ENCODE data around the gene HCN4. TPM values are rescaled to one million over a fixed set of nuclear protein-coding genes. Genes with fewer than 3 reads are reported as not detected.
A peak's percentile ranks its signal among the peaks of the same experiment; 100 is the strongest.

The HCN4 gene
- total RNA-seq, 1 donor from 2014 or later = 3.0 TPM

DNA sequence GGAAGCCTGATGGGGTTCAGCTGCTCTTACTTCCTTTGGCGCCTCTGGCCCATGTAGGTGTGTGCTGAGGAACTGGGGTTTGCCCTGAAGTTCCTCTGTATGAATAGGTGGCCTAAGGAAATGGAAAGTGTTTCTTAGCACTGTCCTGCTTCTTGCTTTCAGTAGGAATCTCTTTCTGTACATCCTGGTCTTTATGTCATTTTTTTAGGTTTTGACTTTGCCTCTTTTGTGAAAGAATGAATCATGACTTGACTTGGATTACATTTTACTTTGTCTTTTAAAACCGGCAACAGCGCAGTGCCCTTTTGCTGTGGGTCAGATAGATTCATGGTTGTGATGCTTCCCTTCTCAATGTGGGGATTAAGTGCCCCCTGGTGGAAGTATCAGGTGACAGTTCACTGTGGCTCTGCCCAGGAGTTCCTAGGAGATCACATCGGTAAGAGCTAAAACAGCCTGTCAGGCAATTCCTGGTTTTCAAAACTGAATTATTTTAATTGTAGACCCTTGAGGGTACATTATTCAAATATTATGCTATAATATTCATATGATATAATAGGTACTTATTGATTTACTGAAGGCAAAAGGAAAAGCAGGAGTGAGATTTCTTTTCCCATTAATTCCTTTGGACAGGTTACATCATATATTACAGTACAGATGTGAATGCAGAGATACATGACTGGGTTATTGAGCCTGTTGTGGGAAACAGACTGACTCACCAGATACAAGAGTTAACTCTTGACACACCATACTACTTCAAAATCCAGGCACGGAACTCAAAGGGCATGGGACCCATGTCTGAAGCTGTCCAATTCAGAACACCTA, 95.4 kb downstream of the HCN4 start:
- Histone ChIP-seq H3K4me1 (ENCODE audit: insufficient read depth, low read length) (no peaks in the 10 kb centered on the region), H3K9ac (ENCODE audit: low read length) (no peak overlapping the region), H3K27me3 (ENCODE audit: insufficient read depth, low read length) (no peaks in the 10 kb centered on the region), H2AFZ (ENCODE audit: low read depth, low read length) (no peak overlapping the region), H3K4me2 (ENCODE audit: low read length) (no peak overlapping the region), H3K79me2 (ENCODE audit: insufficient read depth, low read length) (no peaks in the 10 kb centered on the region), H3K9me3 (ENCODE audit: insufficient read depth, low read depth, low read length) (no peaks in the 10 kb centered on the region), H3K4me3 (ENCODE audit: insufficient read depth, low read depth, low read length) (no peak overlapping the region), H4K20me1 (ENCODE audit: insufficient read depth, low read length) (no peaks in the 10 kb centered on the region), H3K27ac (ENCODE audit: low read depth, low read length) (no peak overlapping the region), H3K36me3 (ENCODE audit: insufficient read depth, low read length) (no peaks in the 10 kb centered on the region)
- no peaks in the 10 kb centered on the region for H3K27me3 Mint-ChIP-seq (ENCODE audit: low read depth, unreplicated experiment)
- peak; percentile 30 for DNase-seq (ENCODE audit: low read depth)
- H3K4me3 Mint-ChIP-seq (ENCODE audit: unreplicated experiment) = no peak overlapping the region
- H3K27ac Mint-ChIP-seq (ENCODE audit: unreplicated experiment) = no peak overlapping the region
- peak; percentile 49 for FAIRE-seq
- peaks cover 3% of the 10 kb centered on the region for H3K4me1 Mint-ChIP-seq (ENCODE audit: low read depth, unreplicated experiment)
- peaks cover 3% of the 10 kb centered on the region for H3K36me3 Mint-ChIP-seq (ENCODE audit: low read depth, unreplicated experiment)
- H3K9me3 Mint-ChIP-seq (ENCODE audit: unreplicated experiment) = no peaks in the 10 kb centered on the region
- TF ChIP-seq, protein P1, sequence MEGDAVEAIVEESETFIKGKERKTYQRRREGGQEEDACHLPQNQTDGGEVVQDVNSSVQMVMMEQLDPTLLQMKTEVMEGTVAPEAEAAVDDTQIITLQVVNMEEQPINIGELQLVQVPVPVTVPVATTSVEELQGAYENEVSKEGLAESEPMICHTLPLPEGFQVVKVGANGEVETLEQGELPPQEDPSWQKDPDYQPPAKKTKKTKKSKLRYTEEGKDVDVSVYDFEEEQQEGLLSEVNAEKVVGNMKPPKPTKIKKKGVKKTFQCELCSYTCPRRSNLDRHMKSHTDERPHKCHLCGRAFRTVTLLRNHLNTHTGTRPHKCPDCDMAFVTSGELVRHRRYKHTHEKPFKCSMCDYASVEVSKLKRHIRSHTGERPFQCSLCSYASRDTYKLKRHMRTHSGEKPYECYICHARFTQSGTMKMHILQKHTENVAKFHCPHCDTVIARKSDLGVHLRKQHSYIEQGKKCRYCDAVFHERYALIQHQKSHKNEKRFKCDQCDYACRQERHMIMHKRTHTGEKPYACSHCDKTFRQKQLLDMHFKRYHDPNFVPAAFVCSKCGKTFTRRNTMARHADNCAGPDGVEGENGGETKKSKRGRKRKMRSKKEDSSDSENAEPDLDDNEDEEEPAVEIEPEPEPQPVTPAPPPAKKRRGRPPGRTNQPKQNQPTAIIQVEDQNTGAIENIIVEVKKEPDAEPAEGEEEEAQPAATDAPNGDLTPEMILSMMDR (IDR thresholded peaks at IDR 0.05; ENCODE audit: insufficient read depth, low read depth, low read length) = peak; percentile 67
- TF ChIP-seq EZH2 (IDR thresholded peaks at IDR 0.05; ENCODE audit: insufficient read depth, low read length) = no peak

DNA sequence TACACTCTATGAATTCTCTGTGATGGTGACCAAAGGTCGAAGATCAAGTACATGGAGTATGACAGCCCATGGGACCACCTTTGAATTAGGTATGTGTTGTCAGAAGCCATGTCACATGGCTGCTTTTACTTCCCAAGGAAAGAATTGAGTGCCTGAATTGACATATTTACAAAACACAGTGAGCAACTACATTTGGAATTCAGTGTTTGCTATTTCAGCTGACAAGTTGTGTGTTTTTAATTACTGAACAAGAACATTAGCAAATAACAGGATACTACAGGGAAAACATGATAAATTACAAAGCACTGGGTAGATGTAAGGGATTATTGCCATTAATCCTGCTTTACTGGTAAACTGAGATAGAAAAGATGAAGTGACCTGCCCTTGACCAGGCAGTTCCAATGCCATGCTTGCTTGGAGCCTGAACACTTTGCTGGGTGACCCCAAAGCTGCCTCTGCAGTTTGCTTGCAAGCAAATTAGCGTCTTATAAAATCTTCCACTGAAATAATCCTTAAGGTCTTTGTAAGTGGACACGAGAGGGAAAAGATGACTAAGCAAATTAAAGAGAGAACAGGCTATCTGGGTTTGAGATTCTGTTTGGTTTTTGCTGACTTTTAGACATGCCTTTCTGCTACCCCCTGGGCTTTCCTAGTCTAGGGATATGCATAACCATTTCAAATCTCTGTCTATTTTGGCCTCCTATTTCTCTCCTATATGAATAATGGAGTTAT, 98.2 kb downstream of the HCN4 start:
- H3K9me3 ChIP-seq (ENCODE audit: insufficient read depth, low read depth, low read length) = no peaks in the 10 kb centered on the region
- H3K27ac ChIP-seq (ENCODE audit: low read depth, low read length) = no peak overlapping the region
- no peaks in the 10 kb centered on the region for H3K79me2 ChIP-seq (ENCODE audit: insufficient read depth, low read length)
- no peak overlapping the region for H3K27ac Mint-ChIP-seq (ENCODE audit: unreplicated experiment)
- H3K4me1 Mint-ChIP-seq (ENCODE audit: low read depth, unreplicated experiment) = peaks cover 2% of the 10 kb centered on the region
- H3K9me3 Mint-ChIP-seq (ENCODE audit: unreplicated experiment) = no peaks in the 10 kb centered on the region
- no peaks in the 10 kb centered on the region for H3K27me3 ChIP-seq (ENCODE audit: insufficient read depth, low read length)
- no peak overlapping the region for H2AFZ ChIP-seq (ENCODE audit: low read depth, low read length)
- no peaks in the 10 kb centered on the region for H4K20me1 ChIP-seq (ENCODE audit: insufficient read depth, low read length)
- no peak for DNase-seq (ENCODE audit: low read depth)
- no peak overlapping the region for H3K4me2 ChIP-seq (ENCODE audit: low read length)
- H3K36me3 ChIP-seq (ENCODE audit: insufficient read depth, low read length) = no peaks in the 10 kb centered on the region
- H3K9ac ChIP-seq (ENCODE audit: low read length) = no peak overlapping the region
- H3K4me3 Mint-ChIP-seq (ENCODE audit: unreplicated experiment) = no peak overlapping the region
- peaks cover 3% of the 10 kb centered on the region for H3K36me3 Mint-ChIP-seq (ENCODE audit: low read depth, unreplicated experiment)
- no peaks in the 10 kb centered on the region for H3K27me3 Mint-ChIP-seq (ENCODE audit: low read depth, unreplicated experiment)
- no peak for FAIRE-seq
- no peak overlapping the region for H3K4me3 ChIP-seq (ENCODE audit: insufficient read depth, low read depth, low read length)
- TF ChIP-seq EZH2 (IDR thresholded peaks at IDR 0.05; ENCODE audit: insufficient read depth, low read length) = no peak
- TF ChIP-seq, protein P1 (IDR thresholded peaks at IDR 0.05; ENCODE audit: insufficient read depth, low read depth, low read length) = no peak
- no peaks in the 10 kb centered on the region for H3K4me1 ChIP-seq (ENCODE audit: insufficient read depth, low read length)

Other genes starting within 250 kb of the HCN4 start
- gene REC114, start 74.2 kb upstream of the HCN4 start, total RNA-seq = not detected in 2 replicates